HEK293T (cell line): ENCODE data around the gene USP1.

Source experiments
- CTCF ChIA-PET: fragments of 350-600 bp; formaldehyde crosslinking; extraction: SDS; loops from one replicate; lab custom pipeline; 2021; ENCODE audit warnings: antibody characterized with exemption, inconsistent platforms; lab: Yijun Ruan, JAX
- POLR2A ChIA-PET: fragments of 350-600 bp; formaldehyde crosslinking; extraction: SDS; loops from one replicate; lab custom pipeline; 2020; ENCODE audit warnings: antibody characterized with exemption, inconsistent platforms; lab: Yijun Ruan, JAX
- DNase-seq: peaks from one replicate; pipeline ENCODE4 v3.0.0; 2012; ENCODE audit warnings: mixed read lengths; ENCODE audit errors: extremely low spot score
- ARNT ChIP-seq: fragments of 450-650 bp; IDR thresholded peaks from 2 replicates; pipeline ENCODE4 v1.6.1; 2017; ENCODE audit warnings: mild to moderate bottlenecking
- BHLHE40 ChIP-seq: fragments of 450-650 bp; IDR thresholded peaks from 2 replicates; pipeline ENCODE4 v1.6.1; 2016; ENCODE audit warnings: mild to moderate bottlenecking, moderate library complexity, borderline replicate concordance
- CTBP1 ChIP-seq: fragments of 450-650 bp; IDR thresholded peaks from 2 replicates; pipeline ENCODE4 v1.6.1; 2016; ENCODE audit warnings: borderline replicate concordance
- ELF4 ChIP-seq: fragments of 450-650 bp; IDR thresholded peaks from 2 replicates; pipeline ENCODE4 v1.6.1; 2017; ENCODE audit warnings: antibody characterized with exemption
- FOXA1 ChIP-seq: fragments of 450-650 bp; IDR thresholded peaks from 2 replicates; pipeline ENCODE4 v1.6.1; 2016; ENCODE audit warnings: mild to moderate bottlenecking
- FOXK2 ChIP-seq: fragments of 450-650 bp; IDR thresholded peaks from 2 replicates; pipeline ENCODE4 v1.6.1; 2016; ENCODE audit warnings: mild to moderate bottlenecking
- FOXM1 ChIP-seq: fragments of 450-650 bp; IDR thresholded peaks from 2 replicates; pipeline ENCODE4 v1.6.1; 2017; ENCODE audit warnings: mild to moderate bottlenecking, borderline replicate concordance
- HDGF ChIP-seq: fragments of 450-650 bp; IDR thresholded peaks from 2 replicates; pipeline ENCODE4 v1.6.1; 2017; ENCODE audit warnings: antibody characterized with exemption, borderline replicate concordance
- L3MBTL2 ChIP-seq: fragments of 450-650 bp; conservative IDR thresholded peaks from 2 replicates; pipeline ENCODE4 v1.6.1; 2016; ENCODE audit warnings: mild to moderate bottlenecking
- LEF1 ChIP-seq: fragments of 450-650 bp; IDR thresholded peaks from 2 replicates; pipeline ENCODE4 v1.6.1; 2017; ENCODE audit warnings: mild to moderate bottlenecking, borderline replicate concordance
- NFRKB ChIP-seq: fragments of 450-650 bp; IDR thresholded peaks from 2 replicates; pipeline ENCODE4 v1.6.1; 2016; ENCODE audit warnings: mild to moderate bottlenecking, moderate library complexity
- PKNOX1 ChIP-seq: fragments of 450-650 bp; IDR thresholded peaks from 2 replicates; pipeline ENCODE4 v1.6.1; 2016
- SP1 ChIP-seq: fragments of 450-650 bp; IDR thresholded peaks from 2 replicates; pipeline ENCODE4 v1.6.1; 2017
- SUZ12 ChIP-seq: fragments of 450-650 bp; IDR thresholded peaks from 2 replicates; pipeline ENCODE4 v1.6.1; 2016; ENCODE audit warnings: mild to moderate bottlenecking
- TARDBP ChIP-seq: fragments of 450-650 bp; IDR thresholded peaks from 2 replicates; pipeline ENCODE4 v1.6.1; 2016
- ZNF384 ChIP-seq: fragments of 450-650 bp; IDR thresholded peaks from 2 replicates; pipeline ENCODE4 v1.6.1; 2016

Gene USP1

GRCh38 chr1:62452951-62453350 is 16.1 kb downstream of the USP1 start:
- POLR2A ChIA-PET, result no interaction called here
- DNase-seq, result no peak
- CTCF ChIA-PET, result no interaction called here
- TF ChIP-seq BHLHE40 (no peak), PKNOX1 (no peak), HDGF (no peak), ELF4 (no peak), TARDBP (no peak)

- CTCF ChIA-PET, result interaction anchor here (0.6 kb wide), 2 partner anchors 23 to 173 kb away, joined by 3 read pairs; no protein-coding TSS in a partner anchor
- POLR2A ChIA-PET, result no interaction called here
- no peak for TF ChIP-seq LEF1
These were observed 21.1 kb downstream of the USP1 start for GRCh38 chr1:62457955-62458354.

GRCh38 chr1:62462370-62462769 is 25.5 kb downstream of the USP1 start:
- POLR2A ChIA-PET, result no interaction called here
- DNase-seq, result no peak
- TF ChIP-seq ZNF384 (no peak), FOXK2 (no peak), HDGF (no peak), LEF1 (no peak), CTBP1 (no peak)
- CTCF ChIA-PET, result no interaction called here

More at GRCh38 chr1:62457955-62458354, 21.1 kb downstream of the USP1 start:
- no peak for DNase-seq

- no peak for DNase-seq
- POLR2A ChIA-PET, result no interaction called here
- TF ChIP-seq PKNOX1, result no peak
- TF ChIP-seq HDGF, result no peak
- CTCF ChIA-PET, result no interaction called here
These were observed 30.2 kb downstream of the USP1 start for GRCh38 chr1:62467092-62467491.

- no peak for DNase-seq
- TF ChIP-seq ARNT, result no peak
- no peak for TF ChIP-seq FOXK2
- no peak for TF ChIP-seq BHLHE40
- ChIA-PET CTCF (no interaction called here), POLR2A (no interaction called here)
These were observed 39.8 kb downstream of the USP1 start for GRCh38 chr1:62476525-62477219.

- TF ChIP-seq ZNF384, result no peak
- TF ChIP-seq TARDBP, result no peak
- no peak for TF ChIP-seq SUZ12
- TF ChIP-seq LEF1, result no peak
- TF ChIP-seq FOXM1, result no peak
- no peak for TF ChIP-seq BHLHE40
- no peak for TF ChIP-seq HDGF
- no peak for TF ChIP-seq ELF4
- no peak for TF ChIP-seq FOXA1
- TF ChIP-seq L3MBTL2, result no peak
- no peak for TF ChIP-seq SP1
- TF ChIP-seq FOXK2, result no peak
- ChIA-PET CTCF (no interaction called here), POLR2A (no interaction called here)
- no peak for DNase-seq
These were observed 44.8 kb downstream of the USP1 start for GRCh38 chr1:62481681-62482080.

- POLR2A ChIA-PET, result no interaction called here
- no peak for TF ChIP-seq PKNOX1
- TF ChIP-seq HDGF, result no peak
- TF ChIP-seq FOXA1, result no peak
- no peak for TF ChIP-seq ELF4
- TF ChIP-seq SUZ12, result no peak
- no peak for TF ChIP-seq CTBP1
- TF ChIP-seq TARDBP, result no peak
- CTCF ChIA-PET, result no interaction called here
- DNase-seq, result no peak
These were observed 48.1 kb downstream of the USP1 start for GRCh38 chr1:62484824-62485468.

GRCh38 chr1:62487956-62488355 is 51.1 kb downstream of the USP1 start:
- no peak for DNase-seq
- no peak for TF ChIP-seq ARNT
- TF ChIP-seq TARDBP, result no peak
- no peak for TF ChIP-seq CTBP1
- no peak for TF ChIP-seq FOXA1
- no peak for TF ChIP-seq FOXM1
- no peak for TF ChIP-seq NFRKB
- no peak for TF ChIP-seq SP1
- no peak for TF ChIP-seq SUZ12
- POLR2A ChIA-PET, result no interaction called here
- CTCF ChIA-PET, result no interaction called here
